Measurements from ENCODE around the gene GAK. TPM values are rescaled to one million over a fixed set of nuclear protein-coding genes. Genes with fewer than 3 reads are reported as not detected.

The GAK gene
- polyA plus RNA-seq, 1 of the 3 experiments (the other 2 are of a cell fraction) = 35.9 TPM

DNA sequence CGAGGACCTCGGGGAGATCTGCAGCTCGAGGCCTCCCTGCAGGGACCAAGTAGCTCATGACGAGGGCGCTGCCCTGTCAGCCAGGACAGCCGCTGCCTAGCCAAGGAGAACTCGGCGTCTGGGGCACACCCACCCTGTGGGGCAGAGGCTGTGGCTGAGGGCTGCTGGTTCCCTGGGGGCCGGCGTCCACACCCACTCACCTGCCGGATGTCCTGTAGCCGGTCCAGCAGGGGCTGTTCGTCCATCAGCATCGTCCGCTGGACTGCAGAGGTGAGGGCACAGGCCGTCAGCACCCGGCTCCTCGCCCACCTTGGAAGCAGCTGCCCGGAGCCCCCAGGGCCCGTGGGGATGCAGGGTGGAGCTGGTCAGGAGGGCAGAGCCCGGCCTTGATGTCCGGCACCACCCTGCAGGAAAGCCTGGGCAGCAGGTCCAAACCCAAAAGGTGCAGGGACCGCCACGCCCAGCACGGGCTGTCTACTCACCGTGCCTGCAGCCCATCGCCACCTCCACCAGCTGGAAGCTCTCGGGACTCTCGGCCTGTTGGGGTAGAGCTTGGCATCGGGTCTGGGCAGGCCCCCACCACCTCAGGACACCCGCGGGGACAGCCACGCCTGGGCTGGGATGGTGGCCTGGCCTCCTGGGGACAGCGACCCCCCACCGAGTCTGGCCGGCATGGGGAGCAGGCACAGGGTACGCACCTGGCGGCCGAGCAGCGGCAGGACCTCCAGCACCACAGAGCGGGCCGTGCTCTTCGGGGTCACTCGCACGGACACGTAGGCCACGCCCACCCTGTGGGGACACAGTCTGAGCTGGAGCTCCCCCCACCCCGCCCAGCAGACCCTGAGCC is 34.4 kb upstream of the GAK start:
- WGBS (ENCODE audit: low lambda C conversion rate) = 100% methylated on average over 1 of the region's 48 CpGs
- no peak for DNase-seq
- H2AFZ ChIP-seq (ENCODE audit: low read depth) = no peak overlapping the region

More for the DNA sequence above, 34.4 kb upstream of the GAK start:
- peaks cover 7% of the 10 kb centered on the region for H4K20me1 ChIP-seq (ENCODE audit: insufficient read depth)
- POLR2A ChIA-PET = no interaction called here
- CTCF ChIA-PET = interaction anchor here (2.1 kb wide), 1 partner anchor 20 kb away, joined by 7 read pairs; the partner anchor contains the start of gene IDUA
- H3K9ac ChIP-seq = no peak overlapping the region
- TF ChIP-seq, protein P1, sequence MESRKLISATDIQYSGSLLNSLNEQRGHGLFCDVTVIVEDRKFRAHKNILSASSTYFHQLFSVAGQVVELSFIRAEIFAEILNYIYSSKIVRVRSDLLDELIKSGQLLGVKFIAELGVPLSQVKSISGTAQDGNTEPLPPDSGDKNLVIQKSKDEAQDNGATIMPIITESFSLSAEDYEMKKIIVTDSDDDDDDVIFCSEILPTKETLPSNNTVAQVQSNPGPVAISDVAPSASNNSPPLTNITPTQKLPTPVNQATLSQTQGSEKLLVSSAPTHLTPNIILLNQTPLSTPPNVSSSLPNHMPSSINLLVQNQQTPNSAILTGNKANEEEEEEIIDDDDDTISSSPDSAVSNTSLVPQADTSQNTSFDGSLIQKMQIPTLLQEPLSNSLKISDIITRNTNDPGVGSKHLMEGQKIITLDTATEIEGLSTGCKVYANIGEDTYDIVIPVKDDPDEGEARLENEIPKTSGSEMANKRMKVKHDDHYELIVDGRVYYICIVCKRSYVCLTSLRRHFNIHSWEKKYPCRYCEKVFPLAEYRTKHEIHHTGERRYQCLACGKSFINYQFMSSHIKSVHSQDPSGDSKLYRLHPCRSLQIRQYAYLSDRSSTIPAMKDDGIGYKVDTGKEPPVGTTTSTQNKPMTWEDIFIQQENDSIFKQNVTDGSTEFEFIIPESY (IDR thresholded peaks at IDR 0.05; ENCODE audit: borderline replicate concordance, low read depth) = no peak
- TF ChIP-seq RCOR1 (IDR thresholded peaks at IDR 0.05; ENCODE audit: low read length) (no peak), RXRA (IDR thresholded peaks at IDR 0.05; ENCODE audit: borderline replicate concordance, low read depth) (no peak), JUND (IDR thresholded peaks at IDR 0.05) (no peak), FOSL2 (IDR thresholded peaks at IDR 0.05; ENCODE audit: borderline replicate concordance, low read depth) (no peak), GATA2 (CRISPR knock-in tag; IDR thresholded peaks at IDR 0.05) (no peak), EP300 (IDR thresholded peaks at IDR 0.05; ENCODE audit: borderline replicate concordance in 1 of 2, low read depth in 1 of 2, low read length in 1 of 2) (no peak), GABPA (IDR thresholded peaks at IDR 0.05; ENCODE audit: low read depth) (no peak), RAD21 (IDR thresholded peaks at IDR 0.05; ENCODE audit: low read length) (no peak), NRF1 (IDR thresholded peaks at IDR 0.05; ENCODE audit: low read depth, low read length) (no peak), YY1 (IDR thresholded peaks at IDR 0.05; ENCODE audit: low read depth) (no peak), SMC3 (IDR thresholded peaks at IDR 0.05; ENCODE audit: low read depth, low read length) (no peak), TAF1 (IDR thresholded peaks at IDR 0.05; ENCODE audit: borderline replicate concordance, low read depth, low read length) (no peak)
- TF ChIP-seq, protein P2, sequence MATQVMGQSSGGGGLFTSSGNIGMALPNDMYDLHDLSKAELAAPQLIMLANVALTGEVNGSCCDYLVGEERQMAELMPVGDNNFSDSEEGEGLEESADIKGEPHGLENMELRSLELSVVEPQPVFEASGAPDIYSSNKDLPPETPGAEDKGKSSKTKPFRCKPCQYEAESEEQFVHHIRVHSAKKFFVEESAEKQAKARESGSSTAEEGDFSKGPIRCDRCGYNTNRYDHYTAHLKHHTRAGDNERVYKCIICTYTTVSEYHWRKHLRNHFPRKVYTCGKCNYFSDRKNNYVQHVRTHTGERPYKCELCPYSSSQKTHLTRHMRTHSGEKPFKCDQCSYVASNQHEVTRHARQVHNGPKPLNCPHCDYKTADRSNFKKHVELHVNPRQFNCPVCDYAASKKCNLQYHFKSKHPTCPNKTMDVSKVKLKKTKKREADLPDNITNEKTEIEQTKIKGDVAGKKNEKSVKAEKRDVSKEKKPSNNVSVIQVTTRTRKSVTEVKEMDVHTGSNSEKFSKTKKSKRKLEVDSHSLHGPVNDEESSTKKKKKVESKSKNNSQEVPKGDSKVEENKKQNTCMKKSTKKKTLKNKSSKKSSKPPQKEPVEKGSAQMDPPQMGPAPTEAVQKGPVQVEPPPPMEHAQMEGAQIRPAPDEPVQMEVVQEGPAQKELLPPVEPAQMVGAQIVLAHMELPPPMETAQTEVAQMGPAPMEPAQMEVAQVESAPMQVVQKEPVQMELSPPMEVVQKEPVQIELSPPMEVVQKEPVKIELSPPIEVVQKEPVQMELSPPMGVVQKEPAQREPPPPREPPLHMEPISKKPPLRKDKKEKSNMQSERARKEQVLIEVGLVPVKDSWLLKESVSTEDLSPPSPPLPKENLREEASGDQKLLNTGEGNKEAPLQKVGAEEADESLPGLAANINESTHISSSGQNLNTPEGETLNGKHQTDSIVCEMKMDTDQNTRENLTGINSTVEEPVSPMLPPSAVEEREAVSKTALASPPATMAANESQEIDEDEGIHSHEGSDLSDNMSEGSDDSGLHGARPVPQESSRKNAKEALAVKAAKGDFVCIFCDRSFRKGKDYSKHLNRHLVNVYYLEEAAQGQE (IDR thresholded peaks at IDR 0.05; ENCODE audit: low read depth, low read length) = no peak
- TF ChIP-seq, protein P3, sequence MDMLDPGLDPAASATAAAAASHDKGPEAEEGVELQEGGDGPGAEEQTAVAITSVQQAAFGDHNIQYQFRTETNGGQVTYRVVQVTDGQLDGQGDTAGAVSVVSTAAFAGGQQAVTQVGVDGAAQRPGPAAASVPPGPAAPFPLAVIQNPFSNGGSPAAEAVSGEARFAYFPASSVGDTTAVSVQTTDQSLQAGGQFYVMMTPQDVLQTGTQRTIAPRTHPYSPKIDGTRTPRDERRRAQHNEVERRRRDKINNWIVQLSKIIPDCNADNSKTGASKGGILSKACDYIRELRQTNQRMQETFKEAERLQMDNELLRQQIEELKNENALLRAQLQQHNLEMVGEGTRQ (IDR thresholded peaks at IDR 0.05; ENCODE audit: borderline replicate concordance, low read depth, low read length) = no peak
- peaks cover 0 to 44% of the 10 kb centered on the region in 2 experiments for H3K36me3 ChIP-seq (replicated peaks in 1 of 2; ENCODE audit: control insufficient read depth in 1 of 2, insufficient read depth in 2 of 2, low read length in 1 of 2)
- H3K4me1 ChIP-seq (ENCODE audit: control insufficient read depth in 1 of 2, insufficient read depth in 2 of 2, low read depth in 1 of 2, low read length in 1 of 2) = peaks cover 0 to 1% of the 10 kb centered on the region in 2 experiments; a peak in 1 of 4 replicates
- no peaks in the 10 kb centered on the region for H3K9me3 ChIP-seq
- no peak overlapping the region for H3K4me2 ChIP-seq
- no peaks in the 10 kb centered on the region for H3F3A ChIP-seq (replicated peaks; ENCODE audit: insufficient read depth)
- H3K27ac ChIP-seq (ENCODE audit: low read depth in 2 of 2, low read length in 1 of 2) = no peak overlapping the region
- no peaks in the 10 kb centered on the region for H3K9me2 ChIP-seq
- no peak overlapping the region for H3K4me3 ChIP-seq (ENCODE audit: low read depth in 2 of 2, low read length in 1 of 2)
- peaks cover 7% of the 10 kb centered on the region; the same call in 1 of the 2 replicates for H3K79me2 ChIP-seq (ENCODE audit: insufficient read depth)
- no peaks in the 10 kb centered on the region for H3K27me3 ChIP-seq (ENCODE audit: insufficient read depth)

Data from SK-N-SH (cell line).